GM18867 (cell line): Measurements from ENCODE around the gene IRAK1BP1.
A peak's percentile ranks its signal among the peaks of the same experiment; 100 is the strongest.
"Not testable (repeated sequence)": the region's sequence is repeated elsewhere in the genome, so short reads cannot be mapped to it uniquely, and the experiment has no call there.

ENCODE experiments used
- ATAC-seq: cut with Tn5 transposase; IDR thresholded peaks from one replicate; pipeline ENCODE4 v1.9.1; 2021; ENCODE audit warnings: mild to moderate bottlenecking, moderate library complexity; ENCODE audit not compliant: unreplicated experiment

Gene IRAK1BP1

GRCh38 chr6:78883651-78884050 is 16.3 kb downstream of the IRAK1BP1 start:
- ATAC-seq: no peak

- ATAC-seq: not testable (repeated sequence)
Measured at GRCh38 chr6:78889901-78890300, 22.6 kb downstream of the IRAK1BP1 start.

- no peak for ATAC-seq
Measured at GRCh38 chr6:78896227-78896626, 28.9 kb downstream of the IRAK1BP1 start.

GRCh38 chr6:78908621-78909020 is 41.3 kb downstream of the IRAK1BP1 start:
- ATAC-seq: no peak

GRCh38 chr6:78909391-78909790 is 42.0 kb downstream of the IRAK1BP1 start:
- ATAC-seq: no peak

GRCh38 chr6:78910010-78910409 is 42.7 kb downstream of the IRAK1BP1 start:
- ATAC-seq: no peak

GRCh38 chr6:78910591-78911171 is 43.3 kb downstream of the IRAK1BP1 start:
- ATAC-seq: peak; percentile 77

GRCh38 chr6:78911218-78911940 is 44.0 kb downstream of the IRAK1BP1 start:
- ATAC-seq: no peak

- no peak for ATAC-seq
Measured at GRCh38 chr6:78916411-78916810, 49.1 kb downstream of the IRAK1BP1 start.

GRCh38 chr6:78917788-78918187 is 50.4 kb downstream of the IRAK1BP1 start:
- no peak for ATAC-seq

GRCh38 chr6:78921168-78921567 is 53.8 kb downstream of the IRAK1BP1 start:
- not testable (repeated sequence) for ATAC-seq

GRCh38 chr6:78925317-78925716 is 58.0 kb downstream of the IRAK1BP1 start:
- ATAC-seq: peak; percentile 65

GRCh38 chr6:78935553-78935952 is 68.2 kb downstream of the IRAK1BP1 start:
- ATAC-seq: no peak

- no peak for ATAC-seq
Measured at GRCh38 chr6:78936515-78936914, 69.2 kb downstream of the IRAK1BP1 start.

GRCh38 chr6:78942446-78942845 is 75.1 kb downstream of the IRAK1BP1 start:
- ATAC-seq: no peak

- no peak for ATAC-seq
Measured at GRCh38 chr6:78947529-78947928, 80.2 kb downstream of the IRAK1BP1 start.

GRCh38 chr6:78947962-78948361 is 80.6 kb downstream of the IRAK1BP1 start:
- no peak for ATAC-seq

- no peak for ATAC-seq
Measured at GRCh38 chr6:78948785-78949184, 81.4 kb downstream of the IRAK1BP1 start.

- no peak for ATAC-seq
Measured at GRCh38 chr6:78952362-78952761, 85.0 kb downstream of the IRAK1BP1 start.
